M059J (cell line): ENCODE measurements around the gene PRSS33. TPM values are rescaled to one million over a fixed set of nuclear protein-coding genes. Genes with fewer than 3 reads are reported as not detected.

Experiments
- DNase-seq: peaks from one replicate; pipeline ENCODE4 v3.0.0-alpha.2; 2012; ENCODE audit warnings: low read depth
- total RNA-seq: library from RNA; depleted of rRNA; stranded (reverse); fragments of >200 nt; shearing (Covaris generic); gene quantifications from 2 replicates; pipeline ENCODE4 v1.2.3, GENCODE V29; 2014

The PRSS33 gene
- total RNA-seq, 1 experiment from 2014 or later = not detected

GRCh38 chr16:2799205-2799858 lies 12.0 kb upstream of the PRSS33 start:
- DNase-seq = no peak

- no peak for DNase-seq
Measured at GRCh38 chr16:2798723-2799204, 11.4 kb upstream of the PRSS33 start.

GRCh38 chr16:2795395-2796143 lies 8.2 kb upstream of the PRSS33 start:
- peak; percentile 21 for DNase-seq

GRCh38 chr16:2792940-2793339 lies 5.6 kb upstream of the PRSS33 start:
- no peak for DNase-seq

GRCh38 chr16:2791174-2791573 lies 3.8 kb upstream of the PRSS33 start:
- DNase-seq = no peak

- DNase-seq = no peak
Measured at GRCh38 chr16:2790631-2791030, 3.3 kb upstream of the PRSS33 start.

- no peak for DNase-seq
Measured at GRCh38 chr16:2787961-2788360, 601 bp upstream of the PRSS33 start.

GRCh38 chr16:2786826-2787151 lies 571 bp downstream of the PRSS33 start:
- DNase-seq = no peak

GRCh38 chr16:2786061-2786825 lies 1.1 kb downstream of the PRSS33 start:
- no peak for DNase-seq

GRCh38 chr16:2785101-2785991 lies 2.0 kb downstream of the PRSS33 start:
- no peak for DNase-seq

GRCh38 chr16:2784358-2785100 lies 2.8 kb downstream of the PRSS33 start:
- DNase-seq = no peak

GRCh38 chr16:2783581-2784357 lies 3.6 kb downstream of the PRSS33 start:
- DNase-seq = no peak

- no peak for DNase-seq
Measured at GRCh38 chr16:2782583-2783351, 4.6 kb downstream of the PRSS33 start.

- DNase-seq = no peak
Measured at GRCh38 chr16:2779978-2780898, 7.1 kb downstream of the PRSS33 start.

GRCh38 chr16:2779151-2779920 lies 8.0 kb downstream of the PRSS33 start:
- no peak for DNase-seq

GRCh38 chr16:2778630-2778958 lies 8.8 kb downstream of the PRSS33 start:
- DNase-seq = no peak

- no peak for DNase-seq
Measured at GRCh38 chr16:2777903-2778629, 9.3 kb downstream of the PRSS33 start.
